Glutamatergic neuron (in vitro differentiated cells): Measurements from ENCODE around the gene DOCK10. TPM values are rescaled to one million over a fixed set of nuclear protein-coding genes. Genes with fewer than 3 reads are reported as not detected.

Source experiments
- DNase-seq: peaks from one replicate; pipeline ENCODE4 v3.0.0; 2022
- H3K27ac Mint-ChIP-seq: one replicate; pipeline ENCODE4 v1.8.0; 2020; ENCODE audit warnings: mild to moderate bottlenecking, mixed read lengths, inconsistent platforms; ENCODE audit not compliant: unreplicated experiment
- H3K27me3 Mint-ChIP-seq: one replicate; pipeline ENCODE4 v1.8.0; 2020; ENCODE audit warnings: mild to moderate bottlenecking, moderate library complexity, mixed read lengths, inconsistent platforms; ENCODE audit not compliant: unreplicated experiment
- H3K36me3 Mint-ChIP-seq: one replicate; pipeline ENCODE4 v1.8.0; 2020; ENCODE audit warnings: mild to moderate bottlenecking, mixed read lengths, inconsistent platforms; ENCODE audit not compliant: unreplicated experiment
- H3K4me1 Mint-ChIP-seq: one replicate; pipeline ENCODE4 v1.8.0; 2020; ENCODE audit warnings: mild to moderate bottlenecking, low read depth, mixed read lengths, inconsistent platforms; ENCODE audit not compliant: unreplicated experiment
- H3K4me3 Mint-ChIP-seq: one replicate; pipeline ENCODE4 v1.8.0; 2020; ENCODE audit warnings: mild to moderate bottlenecking, mixed read lengths, inconsistent platforms; ENCODE audit not compliant: unreplicated experiment
- H3K9me3 Mint-ChIP-seq: one replicate; pipeline ENCODE4 v1.8.0; 2020; ENCODE audit warnings: mild to moderate bottlenecking, moderate library complexity, mixed read lengths, inconsistent platforms; ENCODE audit not compliant: unreplicated experiment
- CTCF ChIP-seq: fragments of 200-600 bp; sonication (generic); IDR thresholded peaks from one replicate; pipeline ENCODE4 v1.5.0; 2021; ENCODE audit not compliant: partially characterized antibody, unreplicated experiment
- total RNA-seq: library from RNA; stranded (reverse); fragmentation: NEBNext Ultra II Directional; extraction: Animal tissue kit (Norgen Biotek cat#: 25700); gene quantifications from one replicate; pipeline ENCODE4 v1.2.1, GENCODE V29; 2021; ENCODE audit not compliant: unreplicated experiment

The DOCK10 gene
- total RNA-seq, 1 donor from 2014 or later, result 1.1 TPM

GRCh38 chr2:224820283-224820991 lies 221.8 kb downstream of the DOCK10 start:
- no peaks in the 10 kb centered on the region for H3K9me3 Mint-ChIP-seq
- no peak for TF ChIP-seq CTCF
- no peaks in the 10 kb centered on the region for H3K36me3 Mint-ChIP-seq

GRCh38 chr2:224819075-224819474 lies 223.2 kb downstream of the DOCK10 start:
- no peak for TF ChIP-seq CTCF
- Mint-ChIP-seq H3K4me1 (peaks cover 2% of the 10 kb centered on the region), H3K36me3 (no peaks in the 10 kb centered on the region), H3K27ac (no peak overlapping the region), H3K4me3 (no peak overlapping the region), H3K27me3 (no peaks in the 10 kb centered on the region), H3K9me3 (no peaks in the 10 kb centered on the region)
- DNase-seq, result no peak

More at GRCh38 chr2:224820283-224820991, 221.8 kb downstream of the DOCK10 start:
- H3K27me3 Mint-ChIP-seq, result no peaks in the 10 kb centered on the region
- peaks cover 2% of the 10 kb centered on the region for H3K4me1 Mint-ChIP-seq
- no peak overlapping the region for H3K27ac Mint-ChIP-seq
- DNase-seq, result no peak
- no peak overlapping the region for H3K4me3 Mint-ChIP-seq

- Mint-ChIP-seq H3K27ac (no peak overlapping the region), H3K4me3 (no peak overlapping the region), H3K4me1 (peaks cover 2% of the 10 kb centered on the region)
Measured at GRCh38 chr2:224817676-224818075, 224.6 kb downstream of the DOCK10 start.

GRCh38 chr2:224816816-224817215 lies 225.5 kb downstream of the DOCK10 start:
- H3K4me1 Mint-ChIP-seq, result peaks cover 2% of the 10 kb centered on the region

More at GRCh38 chr2:224817676-224818075, 224.6 kb downstream of the DOCK10 start:
- no peaks in the 10 kb centered on the region for H3K9me3 Mint-ChIP-seq
- no peak for DNase-seq
- TF ChIP-seq CTCF, result no peak
- H3K36me3 Mint-ChIP-seq, result no peaks in the 10 kb centered on the region
- H3K27me3 Mint-ChIP-seq, result no peaks in the 10 kb centered on the region

More at GRCh38 chr2:224816816-224817215, 225.5 kb downstream of the DOCK10 start:
- TF ChIP-seq CTCF, result no peak
- Mint-ChIP-seq H3K4me3 (no peak overlapping the region), H3K27me3 (no peaks in the 10 kb centered on the region), H3K36me3 (no peaks in the 10 kb centered on the region), H3K27ac (no peak overlapping the region), H3K9me3 (no peaks in the 10 kb centered on the region)
- no peak for DNase-seq
